ENCODE measurements around the gene CCM2. TPM values are rescaled to one million over a fixed set of nuclear protein-coding genes. Genes with fewer than 3 reads are reported as not detected.

The CCM2 gene
- polyA plus RNA-seq, 1 donor, result 27.0 TPM

- DNase-seq, result no peak
Observed at GRCh38 chr7:45123913-45124710, 124.1 kb downstream of the CCM2 start.

DNA sequence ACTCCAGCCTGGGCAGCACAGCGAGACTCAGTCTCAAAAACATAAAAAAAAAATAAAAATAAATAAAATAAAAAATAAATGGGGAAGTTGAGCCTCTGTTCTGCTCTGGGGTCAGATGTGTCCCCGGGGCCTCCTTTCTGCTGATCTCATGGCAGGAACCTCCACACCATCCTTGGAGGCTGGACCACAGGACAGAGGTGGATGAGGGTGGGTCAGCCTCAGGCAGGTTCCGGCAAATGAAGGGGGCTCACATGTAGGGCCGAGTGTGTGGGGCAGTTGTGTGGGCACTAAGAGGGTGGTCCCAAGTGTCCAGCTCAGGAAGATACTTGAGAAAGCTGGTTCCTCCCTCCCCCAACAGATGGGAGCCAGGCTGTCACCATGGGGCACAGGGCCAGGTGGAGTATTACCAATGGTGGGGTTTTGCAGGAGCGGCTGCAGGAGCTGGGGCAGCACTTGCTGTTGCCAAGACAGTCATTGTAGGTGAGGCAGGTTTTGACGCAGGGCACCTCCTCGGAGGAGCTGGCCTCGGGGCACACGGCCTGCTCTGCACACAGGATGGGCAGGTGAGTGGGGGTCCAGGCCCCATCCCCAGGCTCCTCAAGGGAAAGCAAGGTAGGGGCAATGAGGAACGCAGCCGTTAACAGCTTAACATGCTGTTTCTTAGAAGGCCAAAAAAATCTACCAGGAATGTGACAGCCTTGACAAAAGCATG, 125.3 kb downstream of the CCM2 start:
- DNase-seq, result no peak

Other genes with a start within 250 kb of the CCM2 start
- 1,199 TPM for gene PPIA, start 203.5 kb upstream of the CCM2 start, polyA plus RNA-seq (ENCODE audit: insufficient read length)
- 291 TPM for gene H2AZ2, start 152.1 kb upstream of the CCM2 start, polyA plus RNA-seq (ENCODE audit: insufficient read length)
- 43.5 TPM for gene PURB, start 114.7 kb upstream of the CCM2 start, polyA plus RNA-seq (ENCODE audit: insufficient read length)
- 0.53 TPM for gene MYO1G, start 21.2 kb upstream of the CCM2 start, polyA plus RNA-seq (ENCODE audit: insufficient read length)
- 8.6 TPM for gene NACAD, start 88.8 kb downstream of the CCM2 start, polyA plus RNA-seq (ENCODE audit: insufficient read length)
- 55.2 TPM for gene TBRG4, start 111.5 kb downstream of the CCM2 start, polyA plus RNA-seq (ENCODE audit: insufficient read length)
- 8.2 TPM for gene RAMP3, start 157.6 kb downstream of the CCM2 start, polyA plus RNA-seq (ENCODE audit: insufficient read length)

Measured in left kidney (tissue), 2 donors.